HG03139 (cell line): ENCODE results near the gene WNK2.
"Not testable (repeated sequence)": the region's sequence is repeated elsewhere in the genome, so short reads cannot be mapped to it uniquely, and the experiment has no call there.

Source experiments
- ATAC-seq: cut with Tn5 transposase; IDR thresholded peaks from one replicate; pipeline ENCODE4 v1.9.1; 2021; ENCODE audit not compliant: unreplicated experiment

WNK2 gene

DNA sequence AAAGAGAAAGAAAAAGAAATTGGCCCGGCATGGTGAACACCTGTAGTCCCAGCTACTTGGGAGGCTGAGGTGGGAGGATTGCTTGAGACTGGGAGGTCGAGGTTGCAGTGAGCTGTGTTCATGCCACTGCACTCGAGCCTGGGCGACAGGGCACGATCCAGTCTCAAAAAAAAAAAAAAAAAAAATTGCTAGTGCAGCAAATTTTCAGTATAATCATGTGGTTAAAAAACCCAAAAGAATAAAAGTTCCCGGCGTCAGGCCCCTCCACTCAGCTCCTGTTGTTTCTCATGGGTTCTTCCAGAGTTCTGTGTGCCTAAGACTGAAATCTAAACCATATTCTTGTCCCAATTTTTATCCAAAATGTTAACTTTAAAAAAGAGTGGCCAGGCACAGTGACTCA is 49.1 kb downstream of the WNK2 start:
- ATAC-seq = no peak

DNA sequence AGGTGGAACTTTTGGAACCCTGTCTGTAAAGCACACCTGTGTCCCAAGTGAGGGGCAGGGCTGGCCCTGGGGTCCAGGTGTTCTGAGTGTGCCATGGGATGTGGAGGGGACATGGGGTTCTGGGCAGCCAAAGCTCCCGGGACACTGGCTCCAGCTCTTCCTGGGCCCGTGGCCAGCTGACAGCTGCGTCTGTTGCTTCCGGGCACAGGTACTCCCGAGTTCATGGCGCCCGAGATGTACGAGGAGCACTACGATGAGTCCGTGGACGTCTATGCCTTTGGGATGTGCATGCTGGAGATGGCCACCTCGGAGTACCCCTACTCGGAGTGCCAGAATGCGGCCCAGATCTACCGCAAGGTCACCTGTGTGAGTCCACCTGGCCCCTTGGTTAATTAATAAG is 50.7 kb downstream of the WNK2 start:
- ATAC-seq = no peak

DNA sequence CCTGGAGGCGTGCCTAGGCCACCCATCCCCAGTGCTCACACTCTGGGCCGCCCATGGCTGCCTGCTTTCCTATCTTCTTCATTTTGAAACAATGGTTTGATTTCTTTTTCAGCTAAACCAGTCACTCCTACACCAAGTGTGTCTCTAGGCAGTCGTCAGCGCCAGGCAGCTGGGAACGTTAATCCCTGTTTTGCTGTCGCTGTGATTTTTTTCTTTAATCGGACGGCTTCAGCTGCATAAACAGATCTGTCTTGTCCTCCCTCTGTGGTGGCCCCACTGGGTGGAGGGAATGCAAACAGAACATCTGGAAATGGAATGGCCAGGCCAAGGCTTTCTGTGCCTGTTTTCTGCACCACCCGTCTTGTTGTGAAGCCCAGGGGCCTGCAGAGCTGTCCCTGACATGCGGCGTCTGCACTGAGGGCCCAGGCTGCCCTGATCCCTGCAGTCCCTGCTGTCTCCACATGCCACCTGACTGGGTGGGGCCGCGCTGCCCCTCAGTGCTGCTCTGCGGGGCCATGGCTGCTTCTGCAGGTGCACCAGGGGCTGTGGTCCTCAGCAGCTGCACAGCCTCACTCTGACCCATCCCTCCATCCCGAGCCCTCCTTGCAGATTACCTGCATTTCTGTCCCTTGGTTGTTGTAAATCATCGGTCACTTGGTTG is 51.5 kb downstream of the WNK2 start:
- no peak for ATAC-seq

DNA sequence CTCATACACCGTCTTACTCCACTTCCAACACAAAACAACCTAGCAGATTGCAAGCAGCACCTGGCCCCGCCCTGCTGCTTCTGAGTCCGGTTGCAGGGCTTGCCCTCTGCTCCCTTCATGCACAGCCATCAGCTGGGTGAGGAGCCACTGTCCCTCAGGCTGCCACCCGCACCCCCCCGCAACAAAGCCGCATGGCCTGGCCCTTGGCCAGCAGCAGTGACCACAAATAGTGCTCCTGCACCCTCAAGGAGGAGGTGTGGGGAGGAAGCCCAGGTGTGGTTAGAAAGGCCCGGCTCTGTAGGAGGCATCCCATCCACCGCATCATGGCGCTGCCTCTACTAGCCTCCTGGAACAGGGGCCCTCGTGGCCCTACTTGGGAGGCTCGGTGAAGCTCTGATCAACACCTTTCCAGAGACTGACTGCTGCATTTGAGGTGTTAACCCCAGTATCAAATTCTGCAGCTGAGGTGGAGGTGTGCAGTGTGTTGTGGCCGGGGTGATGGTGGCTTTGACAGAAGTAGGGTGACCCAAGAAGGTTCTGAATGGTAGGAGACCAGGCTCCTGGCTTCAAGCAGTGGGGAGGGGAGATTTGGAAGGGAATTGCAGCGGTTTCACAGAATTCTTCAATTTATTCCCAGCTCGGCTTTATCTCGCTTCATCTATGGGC is 52.7 kb downstream of the WNK2 start:
- ATAC-seq = no peak

DNA sequence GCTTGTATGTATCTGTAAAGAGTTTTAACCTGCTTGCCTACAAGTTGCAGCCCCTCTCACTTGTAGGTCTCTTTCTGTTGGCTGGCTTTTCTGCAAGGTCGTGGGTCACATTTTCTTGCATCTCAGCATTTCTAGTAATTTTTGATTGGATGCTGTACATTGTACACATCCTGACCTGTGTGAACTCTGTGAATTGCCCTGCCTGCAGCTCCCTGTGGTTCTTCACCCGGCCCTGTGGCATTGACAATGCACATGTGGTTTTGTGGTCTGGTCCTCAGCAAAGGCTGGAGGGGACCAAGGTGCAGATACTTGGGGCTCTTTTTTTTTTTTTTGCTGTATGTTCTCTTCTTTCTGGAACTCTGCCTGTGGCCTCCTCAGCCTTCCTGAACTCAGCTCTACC is 53.6 kb downstream of the WNK2 start:
- ATAC-seq = no peak

DNA sequence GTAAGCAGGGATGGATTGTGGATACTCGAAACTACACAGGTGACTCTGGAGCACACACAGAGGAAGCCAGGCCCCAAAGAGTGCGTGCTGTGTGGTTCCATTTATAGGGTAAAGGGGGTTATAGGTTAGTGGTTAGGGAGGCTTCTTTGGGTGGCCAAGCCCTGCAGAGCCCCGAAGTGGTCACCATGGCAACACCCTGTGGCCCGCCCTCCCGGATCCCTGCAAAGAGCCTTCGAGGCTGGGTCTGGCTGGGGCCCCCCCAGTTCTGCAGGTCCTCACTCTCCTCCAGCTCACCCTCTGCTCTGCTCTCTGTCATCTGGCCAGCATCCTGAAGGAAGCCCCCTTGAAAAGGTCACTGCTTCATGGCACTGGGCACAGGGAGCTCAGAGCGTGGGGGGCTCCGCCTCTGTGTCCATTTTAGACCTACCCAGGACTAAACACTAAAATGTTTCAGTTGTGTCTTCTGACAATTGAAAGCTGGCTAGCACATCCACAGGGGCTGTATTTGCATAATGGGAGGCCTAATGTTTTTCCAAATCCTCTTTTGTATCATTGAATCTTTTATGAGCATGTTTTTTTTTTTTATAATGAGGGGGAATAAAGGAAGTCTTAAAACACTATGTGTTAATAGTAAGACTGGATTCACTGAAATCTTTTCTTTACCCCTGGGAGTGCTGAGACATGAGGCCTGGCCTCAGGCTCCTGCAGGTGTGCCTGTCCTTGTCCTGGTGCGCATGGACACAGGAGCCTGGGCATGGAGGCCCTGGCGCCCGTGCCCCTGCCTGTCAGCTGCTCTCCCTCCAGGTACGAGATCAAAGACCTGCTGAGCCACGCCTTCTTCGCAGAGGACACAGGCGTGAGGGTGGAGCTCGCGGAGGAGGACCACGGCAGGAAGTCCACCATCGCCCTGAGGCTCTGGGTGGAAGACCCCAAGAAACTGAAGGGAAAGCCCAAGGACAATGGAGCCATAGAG is 55.3 kb downstream of the WNK2 start:
- ATAC-seq = no peak

DNA sequence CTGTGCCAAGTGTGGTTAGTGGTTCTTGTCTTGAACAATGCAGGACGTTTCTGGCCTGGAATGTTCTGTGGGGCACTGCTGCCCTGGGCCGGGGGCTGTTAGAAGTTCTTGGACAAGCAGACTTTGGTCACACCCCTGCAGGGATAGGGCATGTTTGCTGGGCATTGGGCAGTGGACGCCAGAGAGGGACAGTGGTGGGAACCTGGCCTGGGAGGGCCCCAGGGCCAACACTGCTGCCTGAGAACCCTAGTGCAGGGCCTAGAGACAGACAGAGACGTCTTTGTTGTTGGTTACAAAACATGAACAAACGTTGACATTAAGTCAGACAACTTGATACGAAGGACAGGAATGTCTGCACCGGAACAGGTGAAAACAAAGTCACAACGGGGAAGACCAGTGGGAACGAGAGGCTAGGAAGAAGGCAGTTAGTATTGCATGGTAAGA is 57.0 kb downstream of the WNK2 start:
- ATAC-seq = no peak

DNA sequence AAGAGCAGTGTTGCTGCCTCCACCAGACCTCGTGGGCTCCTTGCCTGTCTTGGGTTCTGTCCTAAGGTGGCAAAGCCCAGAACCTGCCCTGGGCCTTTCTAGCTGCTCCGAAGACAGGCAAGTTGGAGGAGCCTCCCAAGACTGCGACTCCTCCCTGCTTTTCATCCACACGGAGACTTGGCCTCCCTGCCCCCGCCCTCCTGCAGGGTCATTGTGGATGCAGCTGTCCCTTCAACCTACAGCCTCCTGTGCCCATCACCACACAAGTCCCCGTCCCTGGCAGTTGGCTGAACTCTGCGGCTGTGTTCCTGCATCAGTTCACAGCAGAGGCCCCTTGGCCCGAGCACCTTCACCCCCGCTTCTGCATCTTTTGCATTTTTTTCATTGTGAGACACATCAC is 59.2 kb downstream of the WNK2 start:
- no peak for ATAC-seq

DNA sequence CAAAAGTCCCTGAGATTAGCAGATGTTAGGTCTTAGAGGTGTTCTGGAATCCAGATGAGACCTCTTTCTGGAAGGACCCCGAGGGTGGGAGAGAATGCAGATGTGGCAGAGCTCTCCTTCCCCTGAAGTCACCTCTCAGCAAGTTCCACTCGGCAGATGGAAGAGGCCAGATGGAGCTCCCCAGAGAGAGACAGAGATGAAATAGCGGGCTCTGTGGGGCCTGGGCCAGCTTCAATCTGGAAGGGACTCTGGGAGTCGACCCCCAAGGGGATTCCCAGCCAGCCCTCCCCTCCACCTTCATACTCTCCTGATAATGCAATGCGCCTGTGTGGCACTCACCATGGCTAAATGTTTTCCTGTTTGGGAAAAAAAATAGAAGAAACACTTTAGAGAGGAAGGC is 60.2 kb downstream of the WNK2 start:
- ATAC-seq = no peak

DNA sequence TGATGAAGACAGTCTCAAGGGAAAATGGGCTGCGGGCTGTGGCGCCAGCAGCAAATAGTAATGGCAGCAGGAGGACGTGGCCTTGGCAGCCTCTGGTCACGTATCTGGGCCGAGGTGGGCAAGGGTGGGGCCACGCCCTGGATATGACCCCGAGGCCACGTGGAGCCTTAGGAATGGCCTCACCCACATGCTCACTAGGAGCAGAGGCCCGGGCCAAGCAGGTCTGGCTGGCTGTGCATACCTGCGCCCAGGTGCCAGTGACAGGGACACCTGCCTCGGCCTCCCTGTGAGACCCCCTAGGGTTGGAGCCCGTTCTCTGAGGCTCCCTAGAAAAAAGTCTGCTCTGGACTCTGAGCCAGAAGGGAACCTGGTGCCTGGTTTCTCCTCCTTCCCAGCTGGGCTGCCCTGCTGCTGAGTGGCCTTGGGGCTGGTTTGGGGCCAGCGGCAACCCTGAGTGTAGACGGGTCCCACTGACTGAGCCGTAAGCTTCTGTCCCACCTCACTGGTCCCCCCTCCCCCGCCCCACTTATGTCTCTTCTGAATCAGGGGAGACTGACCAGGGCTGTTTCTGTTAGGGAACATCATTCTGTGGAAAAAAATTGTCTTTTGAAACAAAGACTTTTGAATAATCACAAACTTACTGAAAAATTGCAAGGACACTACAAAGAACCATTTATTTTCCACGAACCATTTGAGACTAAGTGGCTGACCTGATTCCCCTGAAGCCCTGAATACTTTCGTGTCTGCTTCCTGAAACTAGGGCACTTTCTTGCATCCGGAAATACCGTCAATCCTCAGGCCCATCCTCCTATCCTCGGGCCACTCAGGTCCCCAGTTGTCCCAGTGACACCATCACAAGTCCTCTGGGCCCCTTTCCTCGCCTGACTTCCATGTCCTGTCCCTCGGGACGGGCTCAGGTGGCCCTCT is 60.8 kb downstream of the WNK2 start:
- ATAC-seq = no peak

DNA sequence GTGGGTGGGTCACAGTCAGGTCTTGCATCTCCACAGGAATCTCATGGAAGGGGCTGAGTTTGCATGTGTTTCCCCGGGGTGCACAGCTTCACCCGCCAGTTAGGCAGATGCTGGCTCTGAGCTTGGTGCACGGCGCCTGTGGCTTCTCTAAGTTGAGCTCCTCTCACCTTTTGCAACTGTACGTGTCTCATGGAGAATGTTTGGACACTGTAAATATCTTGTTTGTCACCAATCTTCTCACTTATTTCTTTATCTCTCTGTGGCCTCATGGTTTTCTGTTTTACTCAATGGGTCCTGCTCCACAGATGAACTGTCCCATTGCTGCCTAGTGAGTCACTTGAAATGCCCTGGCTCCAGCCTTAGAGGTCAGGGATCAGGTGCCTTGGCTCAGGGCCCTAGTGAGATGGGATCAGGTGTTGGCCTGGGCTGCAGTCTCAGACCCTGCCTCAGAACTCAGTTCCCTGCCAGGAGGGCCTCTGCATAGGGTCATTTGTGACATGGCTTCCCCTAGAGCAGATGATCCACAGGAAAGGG is 61.6 kb downstream of the WNK2 start:
- ATAC-seq = no peak

DNA sequence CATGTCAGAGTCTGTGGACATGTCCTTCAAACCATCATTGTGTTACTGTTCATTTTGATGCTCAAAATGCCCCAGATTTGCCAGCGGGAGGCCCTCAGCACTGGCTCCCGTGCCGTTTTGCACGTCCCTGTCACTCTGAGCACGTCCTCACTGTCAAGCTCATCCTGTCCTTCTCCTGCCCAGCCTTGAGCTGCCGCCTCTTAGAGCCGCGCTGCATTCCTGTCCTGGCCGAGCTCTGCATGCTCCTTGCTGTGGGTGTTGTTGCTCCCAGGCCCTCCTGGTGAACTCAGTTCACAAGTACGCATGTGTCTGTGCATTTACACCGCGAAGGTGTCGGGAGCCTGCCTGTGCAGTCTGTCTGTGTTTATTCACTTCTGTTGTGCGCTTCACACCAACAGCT is 62.2 kb downstream of the WNK2 start:
- no peak for ATAC-seq

DNA sequence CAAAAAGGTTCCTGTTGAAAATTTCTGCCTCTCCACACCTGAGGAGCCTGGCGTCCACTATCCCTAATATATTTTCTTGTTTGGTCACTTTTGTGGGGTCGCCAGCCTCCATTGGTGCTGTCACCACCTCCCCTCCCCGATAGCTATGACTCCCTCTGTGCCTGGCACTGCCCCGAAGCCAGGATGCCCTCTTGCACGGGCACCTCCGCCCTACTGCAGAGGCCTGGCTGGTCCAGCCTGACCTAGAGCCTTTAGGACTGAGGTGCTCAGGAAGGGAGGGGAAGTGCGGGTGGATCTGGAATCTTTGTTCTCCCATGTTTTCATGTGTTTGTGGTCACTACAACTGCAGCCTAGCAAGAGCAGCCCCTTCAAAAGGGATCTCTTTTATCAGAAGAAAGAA is 62.6 kb downstream of the WNK2 start:
- ATAC-seq = no peak

DNA sequence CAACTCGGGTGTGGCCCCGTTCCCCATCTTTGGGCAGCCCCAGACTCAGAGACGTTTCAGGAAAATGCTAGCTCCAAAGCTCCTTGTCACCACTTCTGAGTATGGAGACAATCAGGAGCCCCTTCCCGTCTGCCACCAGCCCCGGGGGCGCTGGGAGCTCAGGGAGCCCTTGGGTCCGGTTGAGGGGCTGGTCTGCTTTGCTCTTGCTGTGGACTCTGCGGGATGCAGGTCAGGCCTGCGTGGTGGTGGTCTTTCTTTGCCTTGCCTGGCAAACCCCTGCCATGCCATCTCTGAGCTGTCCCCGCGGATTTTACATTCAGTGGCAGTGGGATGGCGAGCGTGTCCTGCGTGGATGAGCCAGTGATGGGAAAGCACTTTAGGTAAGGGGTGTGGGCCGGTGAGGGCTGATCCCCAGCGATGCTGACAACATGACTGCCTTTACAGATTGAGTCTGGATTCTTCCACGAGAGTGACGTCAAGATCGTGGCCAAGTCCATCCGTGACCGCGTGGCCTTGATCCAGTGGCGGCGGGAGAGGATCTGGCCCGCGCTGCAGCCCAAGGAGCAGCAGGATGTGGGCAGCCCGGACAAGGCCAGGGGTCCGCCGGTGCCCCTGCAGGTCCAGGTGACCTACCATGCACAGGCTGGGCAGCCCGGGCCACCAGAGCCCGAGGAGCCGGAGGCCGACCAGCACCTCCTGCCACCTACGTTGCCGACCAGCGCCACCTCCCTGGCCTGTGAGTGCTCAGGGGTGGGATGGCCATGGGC is 63.3 kb downstream of the WNK2 start:
- no peak for ATAC-seq

DNA sequence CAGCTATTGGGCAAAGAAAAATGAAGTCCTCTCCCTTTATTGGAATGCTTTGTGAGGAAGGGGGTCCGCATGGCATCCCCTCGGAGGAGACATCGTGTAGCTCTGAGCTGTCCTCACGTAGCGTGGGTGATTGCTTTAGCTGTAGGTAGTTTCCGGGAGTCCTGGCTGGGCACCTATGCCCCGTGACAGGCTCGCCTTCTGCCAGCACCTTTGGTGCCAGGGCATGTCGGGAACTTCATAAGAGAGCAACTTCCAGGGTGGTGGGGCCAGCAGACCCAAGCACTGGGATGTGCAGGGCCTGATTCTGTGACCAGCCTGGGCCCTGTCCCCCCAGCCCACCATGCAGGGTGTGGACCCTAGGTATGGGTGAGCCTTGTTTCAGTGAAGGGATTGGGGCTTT is 64.0 kb downstream of the WNK2 start:
- ATAC-seq = no peak

DNA sequence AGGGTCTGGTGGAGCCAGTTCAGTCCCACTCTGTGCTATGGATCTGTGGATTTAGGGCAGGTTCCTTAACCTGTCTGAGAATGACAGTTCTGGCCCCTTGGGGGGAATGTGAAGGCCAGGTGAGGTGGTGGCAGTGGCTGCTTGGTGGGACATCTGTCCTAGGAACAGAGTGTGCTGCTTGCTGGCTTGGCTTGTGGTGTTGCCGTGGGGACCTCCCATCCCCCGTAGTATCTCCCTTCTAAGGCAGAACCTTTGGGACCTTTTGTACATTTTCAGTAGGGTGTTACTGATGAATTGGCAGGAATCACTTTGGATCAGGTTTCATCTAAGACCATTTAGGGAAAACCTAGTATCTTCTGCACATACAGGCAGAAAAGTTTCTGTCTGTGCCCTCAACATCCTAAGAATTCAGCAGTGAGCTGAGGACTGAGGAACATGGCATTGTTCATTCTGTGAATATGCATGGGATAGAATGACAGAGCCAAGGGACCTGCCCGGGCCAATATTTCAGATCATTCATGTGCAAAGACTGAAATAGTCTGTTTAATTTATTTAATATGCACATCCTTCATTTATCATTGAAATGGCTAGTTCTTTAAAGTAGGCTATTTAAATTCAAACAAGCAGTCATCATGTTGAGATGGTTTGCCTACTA is 64.6 kb downstream of the WNK2 start:
- no peak for ATAC-seq

DNA sequence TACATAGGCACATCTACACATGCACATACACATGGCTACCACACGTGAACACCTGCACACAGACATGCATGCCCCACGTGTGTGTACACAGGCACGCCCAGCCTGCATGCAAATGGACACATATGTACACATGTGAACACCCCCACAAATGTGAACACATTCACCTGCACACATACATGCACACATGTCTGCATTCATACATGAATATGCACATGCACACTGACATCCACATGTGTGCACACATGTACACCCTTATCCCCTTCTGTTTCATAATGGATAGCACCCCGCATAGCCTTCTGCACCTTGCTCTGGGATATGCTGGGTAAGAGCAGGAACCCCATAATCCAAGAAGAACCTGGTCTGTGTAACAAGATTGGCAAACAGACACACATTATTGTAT is 66.2 kb downstream of the WNK2 start:
- ATAC-seq = no peak

DNA sequence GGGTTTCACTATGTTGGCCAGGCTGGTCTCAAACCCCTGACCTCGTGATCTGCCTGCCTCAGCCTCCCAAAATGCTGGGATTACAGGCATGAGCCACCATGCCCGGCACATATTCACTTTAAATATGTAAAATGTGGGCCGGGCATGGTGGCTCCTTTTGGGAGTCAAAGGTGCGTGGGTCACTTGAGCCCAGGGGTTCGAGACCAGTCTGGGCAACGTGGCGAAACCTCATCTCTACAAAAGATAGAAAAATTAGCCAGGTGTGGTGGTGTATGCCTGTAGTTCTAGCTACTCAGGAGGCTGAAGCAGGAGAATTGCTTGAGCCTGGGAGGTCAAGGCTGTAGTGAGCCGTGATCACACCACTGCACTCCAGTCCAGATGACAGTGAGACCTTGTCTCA is 67.4 kb downstream of the WNK2 start:
- not testable (repeated sequence) for ATAC-seq

DNA sequence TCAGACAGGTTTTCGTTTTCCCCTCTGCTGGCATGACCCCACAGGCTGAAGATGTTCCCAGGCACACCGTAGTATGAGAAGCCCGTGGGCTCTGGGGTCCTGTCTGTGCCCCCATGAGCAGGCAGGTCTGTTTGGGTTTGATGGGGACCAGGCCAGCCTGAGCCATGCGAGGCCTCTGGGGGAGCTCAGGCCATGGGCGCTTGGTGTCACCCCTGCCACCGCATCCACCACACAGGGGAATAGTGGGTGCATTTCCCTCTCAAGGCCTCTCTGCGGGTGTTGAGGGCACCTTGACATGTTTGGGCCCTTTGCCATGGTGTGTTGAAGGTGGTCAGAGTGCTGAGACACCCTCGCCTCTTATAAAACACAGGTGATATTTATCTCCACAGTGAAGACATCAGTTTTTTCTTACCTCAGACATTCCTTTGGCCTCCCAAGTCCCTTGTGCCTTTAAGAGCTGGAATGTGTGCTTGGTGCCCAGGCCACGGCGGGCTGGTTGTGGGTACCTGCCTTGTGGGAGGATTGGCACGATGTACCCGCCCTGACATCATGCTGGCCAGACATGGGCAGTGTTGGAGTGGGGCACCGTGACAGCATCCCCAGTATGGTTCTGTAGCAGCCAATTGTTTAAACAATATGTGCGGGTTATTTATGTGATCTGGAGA is 68.3 kb downstream of the WNK2 start:
- ATAC-seq = no peak
